Glutamatergic neuron (in vitro differentiated cells): Measurements from ENCODE around the gene SLC26A1. TPM values are rescaled to one million over a fixed set of nuclear protein-coding genes. Genes with fewer than 3 reads are reported as not detected.

ENCODE experiments used
- DNase-seq: peaks from one replicate; pipeline ENCODE4 v3.0.0; 2022
- H3K27ac Mint-ChIP-seq: one replicate; pipeline ENCODE4 v1.8.0; 2020; ENCODE audit warnings: mild to moderate bottlenecking, mixed read lengths, inconsistent platforms; ENCODE audit not compliant: unreplicated experiment
- H3K27me3 Mint-ChIP-seq: one replicate; pipeline ENCODE4 v1.8.0; 2020; ENCODE audit warnings: mild to moderate bottlenecking, moderate library complexity, mixed read lengths, inconsistent platforms; ENCODE audit not compliant: unreplicated experiment
- H3K36me3 Mint-ChIP-seq: one replicate; pipeline ENCODE4 v1.8.0; 2020; ENCODE audit warnings: mild to moderate bottlenecking, mixed read lengths, inconsistent platforms; ENCODE audit not compliant: unreplicated experiment
- H3K4me1 Mint-ChIP-seq: one replicate; pipeline ENCODE4 v1.8.0; 2020; ENCODE audit warnings: mild to moderate bottlenecking, low read depth, mixed read lengths, inconsistent platforms; ENCODE audit not compliant: unreplicated experiment
- H3K4me3 Mint-ChIP-seq: one replicate; pipeline ENCODE4 v1.8.0; 2020; ENCODE audit warnings: mild to moderate bottlenecking, mixed read lengths, inconsistent platforms; ENCODE audit not compliant: unreplicated experiment
- H3K9me3 Mint-ChIP-seq: one replicate; pipeline ENCODE4 v1.8.0; 2020; ENCODE audit warnings: mild to moderate bottlenecking, moderate library complexity, mixed read lengths, inconsistent platforms; ENCODE audit not compliant: unreplicated experiment
- total RNA-seq: library from RNA; stranded (reverse); fragmentation: NEBNext Ultra II Directional; extraction: Animal tissue kit (Norgen Biotek cat#: 25700); gene quantifications from one replicate; pipeline ENCODE4 v1.2.1, GENCODE V29; 2021; ENCODE audit not compliant: unreplicated experiment
- TF ChIP-seq, protein P1 (sequence below): fragments of 200-600 bp; sonication (generic); IDR thresholded peaks from one replicate; pipeline ENCODE4 v1.5.0; 2021; ENCODE audit not compliant: partially characterized antibody, unreplicated experiment

Gene SLC26A1
- total RNA-seq, 1 donor from 2014 or later, result 0.54 TPM

DNA sequence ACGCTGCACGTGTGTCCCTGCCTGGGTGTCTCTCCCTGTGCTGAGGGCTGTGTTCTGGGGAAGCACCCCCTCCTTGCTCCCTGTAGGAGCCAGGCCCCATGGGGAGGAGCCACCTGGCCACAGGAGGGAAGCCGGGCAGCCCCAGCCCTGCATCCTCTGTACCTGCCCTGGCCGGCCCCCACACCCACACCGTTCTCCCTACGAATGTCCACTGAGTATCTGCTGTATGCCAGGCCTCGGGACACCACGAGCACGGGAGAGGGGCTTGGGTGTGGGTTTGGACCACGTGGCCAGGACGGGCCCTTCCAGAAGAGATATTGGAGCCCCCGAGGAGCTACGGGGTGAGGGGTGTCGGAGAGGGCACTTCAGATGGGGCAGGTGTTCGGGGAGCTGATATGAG, 24.5 kb upstream of the SLC26A1 start:
- H3K27ac Mint-ChIP-seq, result no peak overlapping the region
- H3K27me3 Mint-ChIP-seq, result peaks cover 4% of the 10 kb centered on the region
- no peak for DNase-seq
- H3K9me3 Mint-ChIP-seq, result no peaks in the 10 kb centered on the region
- TF ChIP-seq, protein P1, sequence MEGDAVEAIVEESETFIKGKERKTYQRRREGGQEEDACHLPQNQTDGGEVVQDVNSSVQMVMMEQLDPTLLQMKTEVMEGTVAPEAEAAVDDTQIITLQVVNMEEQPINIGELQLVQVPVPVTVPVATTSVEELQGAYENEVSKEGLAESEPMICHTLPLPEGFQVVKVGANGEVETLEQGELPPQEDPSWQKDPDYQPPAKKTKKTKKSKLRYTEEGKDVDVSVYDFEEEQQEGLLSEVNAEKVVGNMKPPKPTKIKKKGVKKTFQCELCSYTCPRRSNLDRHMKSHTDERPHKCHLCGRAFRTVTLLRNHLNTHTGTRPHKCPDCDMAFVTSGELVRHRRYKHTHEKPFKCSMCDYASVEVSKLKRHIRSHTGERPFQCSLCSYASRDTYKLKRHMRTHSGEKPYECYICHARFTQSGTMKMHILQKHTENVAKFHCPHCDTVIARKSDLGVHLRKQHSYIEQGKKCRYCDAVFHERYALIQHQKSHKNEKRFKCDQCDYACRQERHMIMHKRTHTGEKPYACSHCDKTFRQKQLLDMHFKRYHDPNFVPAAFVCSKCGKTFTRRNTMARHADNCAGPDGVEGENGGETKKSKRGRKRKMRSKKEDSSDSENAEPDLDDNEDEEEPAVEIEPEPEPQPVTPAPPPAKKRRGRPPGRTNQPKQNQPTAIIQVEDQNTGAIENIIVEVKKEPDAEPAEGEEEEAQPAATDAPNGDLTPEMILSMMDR, result no peak
- H3K4me3 Mint-ChIP-seq, result no peak overlapping the region
- no peaks in the 10 kb centered on the region for H3K4me1 Mint-ChIP-seq
- H3K36me3 Mint-ChIP-seq, result no peaks in the 10 kb centered on the region

DNA sequence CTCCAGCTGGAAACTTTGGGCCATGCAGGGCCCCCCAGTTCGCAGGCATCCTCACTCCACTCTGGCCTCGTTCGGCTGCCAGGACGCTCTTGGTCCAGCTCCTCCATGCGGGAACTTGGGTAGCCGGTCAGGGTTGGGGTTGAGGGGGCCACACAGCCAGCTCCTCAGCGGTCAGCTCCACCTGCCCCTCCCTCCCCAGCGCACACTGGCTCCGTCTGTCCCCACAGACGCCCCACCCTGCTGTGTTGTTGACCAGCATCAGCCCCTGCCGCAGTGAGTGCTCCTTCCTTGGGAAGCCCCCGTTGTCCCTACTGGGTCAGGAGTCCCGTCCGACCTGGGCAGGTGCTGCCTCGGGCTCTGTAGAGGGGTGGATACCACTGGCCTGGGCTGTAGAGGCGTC, 24.0 kb upstream of the SLC26A1 start:
- Mint-ChIP-seq H3K4me1 (no peaks in the 10 kb centered on the region), H3K27me3 (peaks cover 4% of the 10 kb centered on the region), H3K36me3 (no peaks in the 10 kb centered on the region), H3K27ac (no peak overlapping the region), H3K9me3 (no peaks in the 10 kb centered on the region), H3K4me3 (no peak overlapping the region)
- no peak for DNase-seq
- TF ChIP-seq, protein P1, result no peak

DNA sequence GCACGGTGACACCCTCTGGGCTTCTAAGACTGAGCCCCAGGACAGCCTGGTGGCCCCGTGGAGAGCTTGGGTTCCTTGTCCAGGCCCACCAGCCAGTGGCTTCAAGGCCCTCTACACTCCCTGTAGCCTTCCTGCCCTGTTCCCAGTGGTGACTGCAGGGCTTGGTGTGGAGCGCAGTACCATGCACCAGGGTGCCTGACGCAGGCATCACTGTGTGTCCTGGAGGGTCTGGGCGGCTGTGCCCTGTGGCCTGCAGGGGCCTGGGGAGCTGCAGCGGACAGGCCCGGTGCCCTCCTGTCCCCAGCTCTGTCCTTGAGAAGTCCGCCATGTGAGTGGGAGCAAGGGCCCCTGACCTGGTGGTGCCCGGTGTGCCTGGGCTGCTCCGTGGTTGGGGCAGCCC, 22.5 kb upstream of the SLC26A1 start:
- Mint-ChIP-seq H3K27me3 (peaks cover 4% of the 10 kb centered on the region), H3K27ac (no peak overlapping the region), H3K4me1 (no peaks in the 10 kb centered on the region), H3K9me3 (no peaks in the 10 kb centered on the region), H3K36me3 (no peaks in the 10 kb centered on the region), H3K4me3 (no peak overlapping the region)
- no peak for DNase-seq
- TF ChIP-seq, protein P1, result no peak

GRCh38 chr4:1015179-1015578, 22.0 kb upstream of the SLC26A1 start:
- H3K9me3 Mint-ChIP-seq, result no peaks in the 10 kb centered on the region
- no peaks in the 10 kb centered on the region for H3K4me1 Mint-ChIP-seq
- H3K27ac Mint-ChIP-seq, result no peak overlapping the region
- no peaks in the 10 kb centered on the region for H3K36me3 Mint-ChIP-seq
- no peak overlapping the region for H3K4me3 Mint-ChIP-seq
- no peak for DNase-seq
- peaks cover 5% of the 10 kb centered on the region for H3K27me3 Mint-ChIP-seq
- TF ChIP-seq, protein P1, result no peak

- TF ChIP-seq, protein P1, result no peak
- H3K27ac Mint-ChIP-seq, result no peak overlapping the region
- H3K9me3 Mint-ChIP-seq, result no peaks in the 10 kb centered on the region
- peaks cover 5% of the 10 kb centered on the region for H3K27me3 Mint-ChIP-seq
- no peaks in the 10 kb centered on the region for H3K36me3 Mint-ChIP-seq
- no peaks in the 10 kb centered on the region for H3K4me1 Mint-ChIP-seq
- DNase-seq, result no peak
- no peak overlapping the region for H3K4me3 Mint-ChIP-seq
Measured at GRCh38 chr4:1014291-1015167, 21.3 kb upstream of the SLC26A1 start.
